Measurements from ENCODE around the gene AMPD3.

GRCh38 chr11:10506008-10506370 lies 50.9 kb downstream of the AMPD3 start:
- TF ChIP-seq CTCF (IDR thresholded peaks at IDR 0.05) (no peak), POLR2A (IDR thresholded peaks at IDR 0.05) (no peak)

All from uterus (tissue), 2 donors.